ENCODE results near the gene APBB3.

Gene APBB3

DNA sequence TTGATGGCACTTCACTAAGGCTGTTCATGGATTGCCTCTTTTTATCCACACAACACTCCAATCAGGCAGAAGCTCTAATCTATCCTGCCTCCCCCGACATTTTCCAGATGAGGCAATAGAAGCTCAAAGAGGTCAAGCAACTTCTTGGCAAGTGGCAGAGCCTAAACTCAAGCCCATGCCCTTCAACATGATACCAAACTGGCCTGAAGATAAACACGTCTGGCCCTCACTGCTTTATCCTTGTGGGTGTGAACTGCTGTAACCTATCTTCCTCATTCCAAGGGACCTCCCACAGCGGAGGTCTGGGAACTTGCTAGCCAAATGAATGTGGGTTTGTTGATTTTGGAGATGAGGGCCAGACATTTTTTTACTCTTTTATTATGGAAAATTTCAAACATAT is 9.8 kb upstream of the APBB3 start:
- DNase-seq, result no peak

GRCh38 chr5:140573683-140574082 is 9.3 kb upstream of the APBB3 start:
- DNase-seq, result no peak

- no peak for DNase-seq
These were observed 6.7 kb upstream of the APBB3 start for GRCh38 chr5:140571105-140571504.

DNA sequence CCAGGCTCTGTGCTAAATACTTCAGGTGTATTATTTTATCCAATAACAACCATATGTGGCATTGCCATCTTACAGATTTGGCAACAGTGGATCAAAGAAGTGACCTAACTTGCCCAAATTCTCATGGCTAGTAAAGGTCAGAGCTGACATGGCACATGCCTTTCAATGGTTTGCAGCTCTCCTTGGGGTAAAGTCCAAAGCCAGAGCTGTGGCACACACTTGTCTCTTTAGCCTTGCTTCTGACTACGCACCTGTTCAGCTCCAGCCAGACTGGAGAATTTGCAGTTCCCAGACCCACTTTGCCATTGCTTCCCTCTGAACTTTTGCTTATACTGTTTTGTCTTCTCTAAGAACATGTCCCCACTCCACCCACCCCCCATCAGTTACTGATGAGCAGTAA is 6.1 kb upstream of the APBB3 start:
- no peak for DNase-seq

GRCh38 chr5:140570058-140570457 is 5.7 kb upstream of the APBB3 start:
- DNase-seq, result no peak

GRCh38 chr5:140569197-140569596 is 4.8 kb upstream of the APBB3 start:
- no peak for DNase-seq

- DNase-seq, result no peak
These were observed 4.2 kb upstream of the APBB3 start for GRCh38 chr5:140568443-140569063.

DNA sequence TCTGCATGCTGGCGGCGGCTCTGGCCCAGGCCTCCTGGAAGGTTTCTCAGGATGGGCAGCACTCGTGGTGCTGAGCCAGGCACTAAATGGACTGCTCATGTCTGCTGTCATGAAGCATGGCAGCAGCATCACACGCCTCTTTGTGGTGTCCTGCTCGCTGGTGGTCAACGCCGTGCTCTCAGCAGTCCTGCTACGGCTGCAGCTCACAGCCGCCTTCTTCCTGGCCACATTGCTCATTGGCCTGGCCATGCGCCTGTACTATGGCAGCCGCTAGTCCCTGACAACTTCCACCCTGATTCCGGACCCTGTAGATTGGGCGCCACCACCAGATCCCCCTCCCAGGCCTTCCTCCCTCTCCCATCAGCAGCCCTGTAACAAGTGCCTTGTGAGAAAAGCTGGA is 3.5 kb upstream of the APBB3 start:
- no peak for DNase-seq

GRCh38 chr5:140567136-140567818 is 2.9 kb upstream of the APBB3 start:
- no peak for DNase-seq

DNA sequence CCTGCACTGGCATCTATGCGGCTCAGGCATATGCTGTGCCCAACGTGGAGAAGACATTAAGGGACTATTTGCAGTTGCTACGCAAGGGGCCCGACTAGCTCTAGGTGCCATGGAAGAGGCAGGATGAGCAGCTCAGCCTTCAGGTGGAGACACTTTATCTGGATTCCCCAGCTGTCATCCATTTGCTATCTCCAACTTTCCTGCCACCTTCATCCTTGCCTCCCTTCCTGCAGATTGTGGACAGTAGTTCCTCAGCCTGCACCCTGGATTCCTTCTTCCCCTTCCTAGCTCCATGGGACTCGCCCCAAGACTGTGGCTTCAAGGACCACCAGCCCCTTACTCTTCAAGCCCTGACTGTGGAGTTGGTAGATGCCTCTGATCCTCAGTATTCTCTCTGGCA is 2.3 kb upstream of the APBB3 start:
- no peak for DNase-seq

DNA sequence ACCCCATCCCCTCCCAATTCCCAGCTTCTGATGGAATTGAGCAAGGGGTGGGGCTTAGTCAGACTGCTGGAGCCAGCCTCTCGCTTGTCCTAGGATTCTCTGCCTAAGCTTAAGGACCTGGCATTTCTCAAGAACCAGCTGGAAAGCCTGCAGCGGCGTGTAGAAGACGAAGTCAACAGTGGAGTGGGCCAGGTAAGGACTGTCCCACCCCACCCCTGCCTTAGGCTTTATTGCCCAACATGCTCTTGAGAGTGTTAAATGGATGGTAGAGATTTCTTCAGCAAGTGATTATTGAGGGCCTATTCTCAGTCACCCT is 1.3 kb upstream of the APBB3 start:
- DNase-seq, result no peak

- no peak for DNase-seq
These were observed 804 bp upstream of the APBB3 start for GRCh38 chr5:140565024-140565779.

GRCh38 chr5:140563596-140563995 is 802 bp downstream of the APBB3 start:
- DNase-seq, result no peak

DNA sequence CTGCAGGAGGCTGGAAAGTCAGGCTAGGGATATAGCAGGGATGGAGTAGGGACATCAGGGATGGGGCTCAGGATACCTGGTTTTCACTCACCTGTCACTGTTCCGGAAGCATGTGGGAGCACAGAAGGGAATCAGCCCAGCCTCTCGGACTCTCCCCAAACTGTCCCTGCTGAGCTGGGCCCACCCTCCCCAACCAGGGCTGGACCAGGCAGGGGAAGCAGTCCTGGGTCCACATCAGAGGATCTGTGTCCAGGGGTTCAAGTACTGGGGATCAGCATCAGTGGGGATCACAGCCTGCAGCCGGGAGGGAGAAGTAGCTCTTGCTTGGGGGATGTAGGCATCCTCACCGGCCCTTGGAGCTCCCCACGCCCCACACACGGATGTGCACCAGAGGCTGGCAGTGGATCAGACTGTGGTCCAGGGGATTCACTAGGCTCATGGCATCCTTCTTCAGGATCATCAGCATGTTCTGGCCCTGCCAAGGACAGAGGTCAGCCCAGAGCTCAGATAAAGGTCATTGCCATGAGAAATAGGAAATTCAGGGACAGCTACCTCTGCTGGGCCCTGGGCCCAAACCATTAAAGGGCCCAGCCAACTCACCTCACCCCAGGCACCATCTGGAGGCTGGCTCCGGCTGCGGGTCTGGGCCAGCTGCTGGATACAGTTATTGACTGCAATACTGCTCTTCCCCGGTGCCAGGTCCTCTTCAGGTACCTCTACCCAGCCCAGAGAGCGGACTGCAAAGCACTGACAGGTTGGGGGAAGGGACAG is 2.5 kb downstream of the APBB3 start:
- DNase-seq, result no peak

DNA sequence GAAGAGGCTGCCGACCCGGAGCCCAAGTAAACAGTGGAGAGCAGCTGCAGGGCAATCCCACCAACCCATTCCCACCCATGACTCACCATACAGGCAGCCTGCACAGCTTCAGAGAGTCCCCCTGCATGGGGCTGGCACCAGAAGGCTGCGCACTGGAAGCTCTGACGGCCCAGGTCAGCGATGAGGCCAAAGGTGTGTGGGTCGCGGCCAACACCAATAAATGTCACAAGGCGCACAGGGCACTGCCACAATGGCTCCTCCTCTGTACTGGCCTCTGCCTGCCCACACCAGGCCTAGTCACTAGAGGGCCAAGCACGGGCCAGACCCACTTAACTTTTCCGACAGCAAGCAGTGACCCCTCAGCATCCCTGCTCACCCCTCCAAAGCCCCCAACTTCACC is 4.2 kb downstream of the APBB3 start:
- DNase-seq, result no peak

- DNase-seq, result no peak
These were observed 5.9 kb downstream of the APBB3 start for GRCh38 chr5:140558542-140558941.

- no peak for DNase-seq
These were observed 6.4 kb downstream of the APBB3 start for GRCh38 chr5:140557965-140558364.

DNA sequence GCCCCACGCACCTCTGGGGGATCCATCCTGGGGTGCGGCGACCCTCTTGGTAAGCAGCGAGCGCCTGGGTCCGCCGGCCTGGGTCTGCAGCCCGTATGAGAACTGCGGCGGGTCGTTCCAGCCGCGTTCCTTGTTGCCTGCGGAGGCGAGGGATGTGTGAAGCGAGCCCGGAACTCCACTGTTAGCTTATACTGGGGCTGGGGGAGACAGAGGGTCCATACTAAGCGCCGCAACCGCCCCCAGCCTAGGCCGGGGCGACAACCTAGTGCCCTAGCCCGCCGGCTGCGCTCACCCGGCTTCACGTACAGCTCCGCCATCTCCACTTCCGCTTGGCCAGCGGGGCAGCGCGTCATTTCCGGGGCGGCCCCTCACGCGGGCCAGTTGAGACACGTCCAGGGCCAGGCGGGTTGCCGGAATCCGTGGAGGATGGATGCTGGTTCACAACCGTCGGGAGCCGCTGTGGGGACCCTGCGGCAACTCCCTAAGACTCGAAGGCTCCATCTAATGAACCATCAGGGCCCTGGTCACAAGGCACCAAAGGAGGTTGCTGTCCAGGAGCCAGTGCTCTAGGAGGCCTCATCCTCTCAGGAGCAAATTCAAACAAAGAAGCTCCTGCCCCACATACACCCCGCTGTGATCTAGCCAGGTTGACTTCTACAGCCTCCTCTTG is 7.1 kb downstream of the APBB3 start, which contains the start of gene SRA1:
TSS of gene SRA1 (minus strand) at position 338 of the 670 bp plus-strand sequence. CDS start at position 317, 21 bp downstream.
- DNase-seq, result peak; percentile 88

DNA sequence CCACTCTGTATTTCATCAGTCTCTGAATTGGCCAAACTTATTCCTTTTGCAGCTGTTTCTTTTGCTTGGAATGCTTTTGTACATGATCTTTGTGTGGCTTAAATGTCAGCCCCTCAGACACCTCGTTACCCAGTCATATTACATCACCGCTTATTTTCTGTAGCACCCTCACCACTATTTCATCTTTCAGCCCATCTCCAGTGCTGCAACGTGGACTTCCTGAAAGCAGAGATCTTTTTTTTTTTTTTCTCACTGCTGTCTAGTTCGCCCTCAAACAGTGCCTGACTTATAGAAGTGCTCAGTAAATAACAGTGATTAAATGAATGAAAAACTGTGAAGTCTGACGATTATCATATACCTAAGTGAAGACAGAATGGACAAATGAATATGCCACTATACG is 8.0 kb downstream of the APBB3 start:
- DNase-seq, result no peak

DNA sequence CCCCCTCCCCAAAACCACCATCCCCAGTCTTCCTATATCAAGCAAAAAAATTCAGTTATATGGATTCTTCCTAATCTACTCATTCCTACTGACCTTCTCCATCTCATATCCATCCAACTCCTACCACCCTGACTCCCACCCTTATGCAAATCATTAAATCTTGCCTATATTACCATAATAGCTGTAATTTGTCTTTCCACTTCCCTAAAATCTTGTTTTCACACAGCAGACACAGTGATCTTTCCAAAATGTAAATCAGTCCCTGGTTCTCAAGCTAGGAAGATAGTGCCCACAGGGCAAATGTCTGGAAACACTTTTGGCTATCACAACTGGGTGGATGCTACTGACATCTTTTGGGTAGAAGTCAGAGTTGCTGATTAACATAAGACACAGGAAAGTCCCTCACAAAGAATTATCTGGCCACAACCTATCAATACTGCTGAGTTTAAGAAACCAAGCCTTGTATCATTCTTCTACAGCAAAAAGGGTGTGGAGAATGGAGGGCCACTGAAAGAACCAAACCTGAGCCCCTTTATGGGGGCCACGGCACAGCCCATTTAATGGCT is 8.6 kb downstream of the APBB3 start:
- DNase-seq, result peak; percentile 4

GRCh38 chr5:140554454-140554853 is 9.9 kb downstream of the APBB3 start:
- DNase-seq, result no peak

DNA sequence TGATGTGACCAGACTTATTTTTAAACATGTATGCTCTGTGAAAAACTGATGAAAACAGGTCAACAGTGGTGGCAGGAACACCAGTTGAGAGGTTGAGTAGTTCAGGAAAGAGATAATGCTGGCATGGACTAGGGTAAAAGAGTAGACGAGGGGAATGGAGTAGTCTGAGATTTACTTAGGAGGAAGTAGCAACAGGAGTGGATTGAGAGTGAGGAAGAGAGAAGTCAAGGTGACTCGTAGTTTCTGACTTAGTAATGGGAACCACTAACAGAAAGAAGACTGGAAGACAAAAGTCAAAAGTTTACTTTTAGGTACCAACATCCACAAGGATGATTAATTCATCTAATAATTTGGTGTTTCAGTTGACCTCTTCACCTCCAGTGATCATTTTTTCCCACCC is 10.7 kb downstream of the APBB3 start:
- DNase-seq, result no peak

GRCh38 chr5:140551872-140552271 is 12.5 kb downstream of the APBB3 start:
- DNase-seq, result no peak
